ENCODE data around the gene ROPN1L.

DNA sequence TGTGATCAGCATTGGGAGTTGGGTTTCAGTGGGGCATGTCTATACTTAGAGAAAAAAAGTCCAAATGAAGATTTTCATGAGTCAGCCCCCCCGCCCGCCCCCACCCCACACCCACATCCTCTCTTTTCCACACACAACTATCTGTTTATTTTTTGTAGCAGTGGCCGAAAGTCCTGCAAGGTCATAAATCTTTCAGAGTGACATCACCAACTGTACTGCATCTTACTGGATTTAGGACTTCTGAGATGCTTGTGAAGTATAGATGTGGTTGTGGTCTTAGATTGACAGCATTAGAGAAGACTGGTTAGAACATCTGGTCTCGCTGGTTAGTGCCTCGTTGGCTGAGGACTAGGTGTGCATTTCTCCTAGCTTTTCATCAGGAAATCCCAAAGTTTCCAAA is 7.3 kb upstream of the ROPN1L start:
- TF ChIP-seq, protein P1, sequence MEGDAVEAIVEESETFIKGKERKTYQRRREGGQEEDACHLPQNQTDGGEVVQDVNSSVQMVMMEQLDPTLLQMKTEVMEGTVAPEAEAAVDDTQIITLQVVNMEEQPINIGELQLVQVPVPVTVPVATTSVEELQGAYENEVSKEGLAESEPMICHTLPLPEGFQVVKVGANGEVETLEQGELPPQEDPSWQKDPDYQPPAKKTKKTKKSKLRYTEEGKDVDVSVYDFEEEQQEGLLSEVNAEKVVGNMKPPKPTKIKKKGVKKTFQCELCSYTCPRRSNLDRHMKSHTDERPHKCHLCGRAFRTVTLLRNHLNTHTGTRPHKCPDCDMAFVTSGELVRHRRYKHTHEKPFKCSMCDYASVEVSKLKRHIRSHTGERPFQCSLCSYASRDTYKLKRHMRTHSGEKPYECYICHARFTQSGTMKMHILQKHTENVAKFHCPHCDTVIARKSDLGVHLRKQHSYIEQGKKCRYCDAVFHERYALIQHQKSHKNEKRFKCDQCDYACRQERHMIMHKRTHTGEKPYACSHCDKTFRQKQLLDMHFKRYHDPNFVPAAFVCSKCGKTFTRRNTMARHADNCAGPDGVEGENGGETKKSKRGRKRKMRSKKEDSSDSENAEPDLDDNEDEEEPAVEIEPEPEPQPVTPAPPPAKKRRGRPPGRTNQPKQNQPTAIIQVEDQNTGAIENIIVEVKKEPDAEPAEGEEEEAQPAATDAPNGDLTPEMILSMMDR (IDR thresholded peaks at IDR 0.05; ENCODE audit: poor library complexity), result no peak
- no peak for TF ChIP-seq EZH2phosphoT487 (IDR thresholded peaks at IDR 0.05; ENCODE audit: low read depth, severe bottlenecking, unreplicated experiment)
- TF ChIP-seq EZH2 (IDR thresholded peaks at IDR 0.05; ENCODE audit: borderline replicate concordance), result no peak

Measured in hepatocyte (in vitro differentiated cells).